ENCODE data around the gene GDI1.

DNA sequence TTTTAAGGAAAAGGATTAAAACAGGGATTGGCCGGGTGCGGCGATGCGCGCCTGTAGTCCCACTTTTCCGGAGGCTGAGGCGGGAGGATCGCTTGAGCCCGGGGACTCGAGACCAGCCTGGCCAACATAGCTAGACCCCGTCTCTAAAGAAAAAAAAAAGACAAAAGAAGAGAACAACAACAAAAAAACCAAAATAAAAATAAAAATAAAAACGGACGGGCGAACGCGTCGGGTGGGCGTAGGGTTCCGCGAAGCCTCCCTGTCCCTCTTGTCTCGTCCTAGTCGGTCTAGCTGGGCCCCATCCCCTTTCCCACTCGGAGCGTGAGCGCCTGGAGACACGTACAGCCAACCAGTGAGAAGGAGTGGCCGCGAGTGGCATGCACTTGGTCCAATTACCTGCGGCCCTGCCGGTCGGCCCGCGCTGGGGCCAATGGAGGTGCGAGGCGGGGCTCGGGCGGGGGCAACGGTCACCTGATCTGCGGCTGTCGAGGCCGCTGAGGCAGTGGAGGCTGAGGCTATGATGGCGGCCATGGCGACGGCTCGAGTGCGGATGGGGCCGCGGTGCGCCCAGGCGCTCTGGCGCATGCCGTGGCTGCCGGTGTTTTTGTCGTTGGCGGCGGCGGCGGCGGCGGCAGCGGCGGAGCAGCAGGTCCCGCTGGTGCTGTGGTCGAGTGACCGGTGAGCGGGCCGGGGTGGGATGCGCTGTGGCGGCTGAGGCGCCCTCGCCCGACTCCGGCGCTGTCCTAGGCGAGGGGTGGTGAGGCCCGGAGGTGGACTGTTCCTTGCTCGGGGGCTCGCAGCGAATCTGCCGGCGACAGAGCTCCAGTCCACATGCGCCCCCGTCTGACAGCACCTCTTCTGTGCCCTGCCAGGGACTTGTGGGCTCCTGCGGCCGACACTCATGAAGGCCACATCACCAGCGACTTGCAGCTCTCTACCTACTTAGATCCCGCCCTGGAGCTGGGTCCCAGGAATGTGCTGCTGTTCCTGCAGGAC, 8.5 kb upstream of the GDI1 start, which contains the start of gene ATP6AP1:
- TF ChIP-seq POLR2A (IDR thresholded peaks at IDR 0.05) (peak; percentile 57 to 60), POLR2AphosphoS5 (IDR thresholded peaks at IDR 0.05) (peak; percentile 60)

All from gastroesophageal sphincter (tissue), 2 donors.